ENCODE data around the gene EDEM3. TPM values are rescaled to one million over a fixed set of nuclear protein-coding genes. Genes with fewer than 3 reads are reported as not detected.
A peak's percentile ranks its signal among the peaks of the same experiment; 100 is the strongest.

The EDEM3 gene
- total and polyA plus RNA-seq, 9 of the 15 experiments (the other 6 are each of a cell fraction or from before 2014, with no cell fraction given) = 15.8 to 46.6 (median 28.0) TPM

- Histone ChIP-seq H3K9me3 (replicated peaks; ENCODE audit: control insufficient read depth, insufficient read depth, low read depth, low read length) (no peaks in the 10 kb centered on the region), H3K4me3 (no peak overlapping the region), H3K9ac (ENCODE audit: insufficient read depth in 1 of 2, low read depth in 2 of 2, low read length in 2 of 2) (no peak overlapping the region), H2AFZ (ENCODE audit: low read depth, low read length) (no peak overlapping the region), H3K27ac (ENCODE audit: extremely low read depth, low read depth, low read length) (no peak overlapping the region), H3K27me3 (ENCODE audit: control insufficient read depth in 2 of 2, insufficient read depth in 2 of 2, low read length in 2 of 2) (no peaks in the 10 kb centered on the region), H3K36me3 (ENCODE audit: control insufficient read depth, insufficient read depth, low read length) (peaks cover 56% of the 10 kb centered on the region; the same call in 2 of the 3 replicates), H3K79me2 (ENCODE audit: control insufficient read depth, insufficient read depth, low read length) (no peaks in the 10 kb centered on the region), H3K9me1 (ENCODE audit: control insufficient read depth, insufficient read depth, low read length) (no peaks in the 10 kb centered on the region), H3K4me1 (replicated peaks in 1 of 2; ENCODE audit: control insufficient read depth in 2 of 2, insufficient read depth in 2 of 2, low read length in 2 of 2) (no peaks in the 10 kb centered on the region), H4K20me1 (replicated peaks; ENCODE audit: control insufficient read depth, insufficient read depth, low read length) (no peaks in the 10 kb centered on the region), H3K4me2 (ENCODE audit: insufficient read depth, low read length) (no peak overlapping the region)
- ChIA-PET POLR2A (interaction anchor here (1.1 kb wide), 1 partner anchor 77 kb away, joined by 3 read pairs; no protein-coding TSS in a partner anchor), CTCF (ENCODE audit: low intra/inter-chr PET ratio) (no interaction called here)
- WGBS (ENCODE audit: insufficient coverage, low coverage, missing lambda C conversion rate) = 98% methylated on average over 2 of the region's 2 CpGs
- BruUV-seq (replicated peaks) = no TSS peak
- FAIRE-seq (no peak), DNase-seq (ENCODE audit: extremely low read depth in 1 of 4, low spot score in 3 of 4) (no peak), ATAC-seq (no peak)
- intact Hi-C loops (cut with micrococcal nuclease) (loop anchor here (5.0 kb wide), 1 partner anchor 289 kb away; no protein-coding TSS in a partner anchor), in situ Hi-C loops (cut with MboI) (no loop called here)
- TF ChIP-seq PTTG1 (tag; IDR thresholded peaks at IDR 0.05; ENCODE audit: low read depth) (no peak), SLC30A9 (CRISPR knock-in tag; IDR thresholded peaks at IDR 0.05) (no peak), HNRNPK (IDR thresholded peaks at IDR 0.05; ENCODE audit: low read depth, low read length, poor library complexity, severe bottlenecking) (no peak)
Measured at GRCh38 chr1:184693011-184693410, 61.6 kb downstream of the EDEM3 start.

GRCh38 chr1:184691719-184692324 lies 62.8 kb downstream of the EDEM3 start:
- Histone ChIP-seq H3K79me2 (ENCODE audit: control insufficient read depth, insufficient read depth, low read length) (no peaks in the 10 kb centered on the region), H4K20me1 (replicated peaks; ENCODE audit: control insufficient read depth, insufficient read depth, low read length) (no peaks in the 10 kb centered on the region), H3K9me3 (replicated peaks; ENCODE audit: control insufficient read depth, insufficient read depth, low read depth, low read length) (no peaks in the 10 kb centered on the region), H3K9me1 (ENCODE audit: control insufficient read depth, insufficient read depth, low read length) (no peaks in the 10 kb centered on the region), H3K9ac (ENCODE audit: insufficient read depth in 1 of 2, low read depth in 2 of 2, low read length in 2 of 2) (no peak overlapping the region), H3K4me3 (no peak overlapping the region), H3K36me3 (ENCODE audit: control insufficient read depth, insufficient read depth, low read length) (peaks cover 48% of the 10 kb centered on the region; the same call in 2 of the 3 replicates), H2AFZ (ENCODE audit: low read depth, low read length) (no peak overlapping the region), H3K4me2 (ENCODE audit: insufficient read depth, low read length) (no peak overlapping the region), H3K27me3 (ENCODE audit: control insufficient read depth in 2 of 2, insufficient read depth in 2 of 2, low read length in 2 of 2) (no peaks in the 10 kb centered on the region), H3K27ac (ENCODE audit: extremely low read depth, low read depth, low read length) (no peak overlapping the region), H3K4me1 (replicated peaks in 1 of 2; ENCODE audit: control insufficient read depth in 2 of 2, insufficient read depth in 2 of 2, low read length in 2 of 2) (no peaks in the 10 kb centered on the region)
- in situ Hi-C loops (cut with MboI) (no loop called here), intact Hi-C loops (cut with micrococcal nuclease) (loop anchor here (5.0 kb wide), 1 partner anchor 290 kb away; no protein-coding TSS in a partner anchor)
- ChIA-PET CTCF (ENCODE audit: low intra/inter-chr PET ratio) (interaction anchor here (2.1 kb wide), 1 partner anchor 617 kb away, joined by 12 read pairs; no protein-coding TSS in a partner anchor), POLR2A (interaction anchor here (1.1 kb wide), 1 partner anchor 78 kb away, joined by 3 read pairs; no protein-coding TSS in a partner anchor)
- ATAC-seq (peak; percentile 74), DNase-seq (ENCODE audit: extremely low read depth in 1 of 4, low spot score in 3 of 4) (peak in 1 of 4 experiments; percentile 44), FAIRE-seq (peak; percentile 86)
- BruUV-seq (replicated peaks) = no TSS peak
- 46% methylated on average over 4 of the region's 4 CpGs for WGBS (ENCODE audit: insufficient coverage, low coverage, missing lambda C conversion rate)
- TF ChIP-seq SIX5 (IDR thresholded peaks at IDR 0.05; ENCODE audit: borderline replicate concordance in 1 of 2, insufficient read depth in 1 of 2, low read depth in 1 of 2, low read length in 2 of 2) (no peak), FUS (optimal IDR thresholded peaks at IDR 0.05; ENCODE audit: low read depth, low read length) (no peak), CTCF (IDR thresholded peaks at IDR 0.05 in 2 of 3, conservative IDR thresholded peaks at IDR 0.05 in 1 of 3; ENCODE audit: insufficient read depth in 2 of 3, low read depth in 1 of 3, low read length in 3 of 3) (peak; percentile 52 to 68 (median 67); a peak in 5 of 6 replicates)

Data from K562 (cell line).